ENCODE results near the gene PDE11A.
A peak's percentile ranks its signal among the peaks of the same experiment; 100 is the strongest.

Gene PDE11A

GRCh38 chr2:177629357-177630024, 443.1 kb downstream of the PDE11A start:
- Histone ChIP-seq H3K4me1 (ENCODE audit: low read length) (peaks cover 11% of the 10 kb centered on the region), H4K20me1 (ENCODE audit: insufficient read depth, low read length) (no peaks in the 10 kb centered on the region), H3K79me2 (ENCODE audit: low read length) (no peaks in the 10 kb centered on the region), H3K27ac (ENCODE audit: low read length) (no peak overlapping the region), H3K4me3 (ENCODE audit: low read length) (no peak overlapping the region), H3K9me3 (ENCODE audit: insufficient read depth, low read length) (no peaks in the 10 kb centered on the region), H3K36me3 (replicated peaks; ENCODE audit: low read depth, low read length) (no peaks in the 10 kb centered on the region), H3K4me2 (ENCODE audit: low read length) (no peak overlapping the region), H2AFZ (ENCODE audit: low read depth, low read length) (peak overlapping the region; percentile 43; the same call in 1 of the 2 replicates), H3K9ac (ENCODE audit: low read length) (no peak overlapping the region), H3K27me3 (ENCODE audit: low read depth, low read length) (no peaks in the 10 kb centered on the region)
- TF ChIP-seq, protein P1, sequence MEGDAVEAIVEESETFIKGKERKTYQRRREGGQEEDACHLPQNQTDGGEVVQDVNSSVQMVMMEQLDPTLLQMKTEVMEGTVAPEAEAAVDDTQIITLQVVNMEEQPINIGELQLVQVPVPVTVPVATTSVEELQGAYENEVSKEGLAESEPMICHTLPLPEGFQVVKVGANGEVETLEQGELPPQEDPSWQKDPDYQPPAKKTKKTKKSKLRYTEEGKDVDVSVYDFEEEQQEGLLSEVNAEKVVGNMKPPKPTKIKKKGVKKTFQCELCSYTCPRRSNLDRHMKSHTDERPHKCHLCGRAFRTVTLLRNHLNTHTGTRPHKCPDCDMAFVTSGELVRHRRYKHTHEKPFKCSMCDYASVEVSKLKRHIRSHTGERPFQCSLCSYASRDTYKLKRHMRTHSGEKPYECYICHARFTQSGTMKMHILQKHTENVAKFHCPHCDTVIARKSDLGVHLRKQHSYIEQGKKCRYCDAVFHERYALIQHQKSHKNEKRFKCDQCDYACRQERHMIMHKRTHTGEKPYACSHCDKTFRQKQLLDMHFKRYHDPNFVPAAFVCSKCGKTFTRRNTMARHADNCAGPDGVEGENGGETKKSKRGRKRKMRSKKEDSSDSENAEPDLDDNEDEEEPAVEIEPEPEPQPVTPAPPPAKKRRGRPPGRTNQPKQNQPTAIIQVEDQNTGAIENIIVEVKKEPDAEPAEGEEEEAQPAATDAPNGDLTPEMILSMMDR (IDR thresholded peaks at IDR 0.05; ENCODE audit: low read depth, low read length) = no peak
- TF ChIP-seq EZH2phosphoT487 (IDR thresholded peaks at IDR 0.05; ENCODE audit: low read depth) = no peak

- Histone ChIP-seq H3K4me2 (ENCODE audit: low read length) (no peak overlapping the region), H3K27ac (ENCODE audit: low read length) (no peak overlapping the region), H3K36me3 (replicated peaks; ENCODE audit: low read depth, low read length) (no peaks in the 10 kb centered on the region), H3K27me3 (ENCODE audit: low read depth, low read length) (no peaks in the 10 kb centered on the region), H3K9ac (ENCODE audit: low read length) (no peak overlapping the region), H3K4me1 (ENCODE audit: low read length) (peaks cover 11% of the 10 kb centered on the region), H3K4me3 (ENCODE audit: low read length) (no peak overlapping the region), H2AFZ (ENCODE audit: low read depth, low read length) (no peak overlapping the region), H4K20me1 (ENCODE audit: insufficient read depth, low read length) (no peaks in the 10 kb centered on the region), H3K9me3 (ENCODE audit: insufficient read depth, low read length) (no peaks in the 10 kb centered on the region), H3K79me2 (ENCODE audit: low read length) (no peaks in the 10 kb centered on the region)
- no peak for TF ChIP-seq EZH2phosphoT487 (IDR thresholded peaks at IDR 0.05; ENCODE audit: low read depth)
- TF ChIP-seq, protein P1 (IDR thresholded peaks at IDR 0.05; ENCODE audit: low read depth, low read length) = no peak
These were observed 443.7 kb downstream of the PDE11A start for GRCh38 chr2:177628831-177629230.

- Histone ChIP-seq H3K27ac (ENCODE audit: low read length) (no peak overlapping the region), H3K79me2 (ENCODE audit: low read length) (no peaks in the 10 kb centered on the region)
- no peak for TF ChIP-seq EZH2phosphoT487 (IDR thresholded peaks at IDR 0.05; ENCODE audit: low read depth)
- TF ChIP-seq, protein P1 (IDR thresholded peaks at IDR 0.05; ENCODE audit: low read depth, low read length) = no peak
These were observed 446.6 kb downstream of the PDE11A start for GRCh38 chr2:177625744-177626650.

GRCh38 chr2:177622521-177622920, 450.1 kb downstream of the PDE11A start:
- Histone ChIP-seq H2AFZ (ENCODE audit: low read depth, low read length) (no peak overlapping the region), H3K4me3 (ENCODE audit: low read length) (no peak overlapping the region), H3K4me2 (ENCODE audit: low read length) (no peak overlapping the region), H3K36me3 (replicated peaks; ENCODE audit: low read depth, low read length) (no peaks in the 10 kb centered on the region), H3K9me3 (ENCODE audit: insufficient read depth, low read length) (no peaks in the 10 kb centered on the region), H3K9ac (ENCODE audit: low read length) (no peak overlapping the region), H3K27me3 (ENCODE audit: low read depth, low read length) (no peaks in the 10 kb centered on the region), H4K20me1 (ENCODE audit: insufficient read depth, low read length) (no peaks in the 10 kb centered on the region), H3K4me1 (ENCODE audit: low read length) (peaks cover 15% of the 10 kb centered on the region), H3K27ac (ENCODE audit: low read length) (no peak overlapping the region), H3K79me2 (ENCODE audit: low read length) (no peaks in the 10 kb centered on the region)
- TF ChIP-seq, protein P1 (IDR thresholded peaks at IDR 0.05; ENCODE audit: low read depth, low read length) = no peak
- no peak for TF ChIP-seq EZH2phosphoT487 (IDR thresholded peaks at IDR 0.05; ENCODE audit: low read depth)

More at GRCh38 chr2:177625744-177626650, 446.6 kb downstream of the PDE11A start:
- Histone ChIP-seq H3K4me1 (ENCODE audit: low read length) (peaks cover 11% of the 10 kb centered on the region), H3K36me3 (replicated peaks; ENCODE audit: low read depth, low read length) (no peaks in the 10 kb centered on the region), H3K4me3 (ENCODE audit: low read length) (peak overlapping the region; percentile 78), H3K27me3 (ENCODE audit: low read depth, low read length) (no peaks in the 10 kb centered on the region), H3K9me3 (ENCODE audit: insufficient read depth, low read length) (no peaks in the 10 kb centered on the region), H3K9ac (ENCODE audit: low read length) (peak overlapping the region; percentile 50), H2AFZ (ENCODE audit: low read depth, low read length) (peak overlapping the region; percentile 99), H4K20me1 (ENCODE audit: insufficient read depth, low read length) (no peaks in the 10 kb centered on the region), H3K4me2 (ENCODE audit: low read length) (peak overlapping the region; percentile 92)
